HG03521 (cell line): Measurements from ENCODE around the gene NAA10.

ENCODE experiments used
- ATAC-seq: cut with Tn5 transposase; IDR thresholded peaks from one replicate; pipeline ENCODE4 v1.9.1; 2021; ENCODE audit warnings: mild to moderate bottlenecking, moderate library complexity; ENCODE audit not compliant: unreplicated experiment

The NAA10 gene

DNA sequence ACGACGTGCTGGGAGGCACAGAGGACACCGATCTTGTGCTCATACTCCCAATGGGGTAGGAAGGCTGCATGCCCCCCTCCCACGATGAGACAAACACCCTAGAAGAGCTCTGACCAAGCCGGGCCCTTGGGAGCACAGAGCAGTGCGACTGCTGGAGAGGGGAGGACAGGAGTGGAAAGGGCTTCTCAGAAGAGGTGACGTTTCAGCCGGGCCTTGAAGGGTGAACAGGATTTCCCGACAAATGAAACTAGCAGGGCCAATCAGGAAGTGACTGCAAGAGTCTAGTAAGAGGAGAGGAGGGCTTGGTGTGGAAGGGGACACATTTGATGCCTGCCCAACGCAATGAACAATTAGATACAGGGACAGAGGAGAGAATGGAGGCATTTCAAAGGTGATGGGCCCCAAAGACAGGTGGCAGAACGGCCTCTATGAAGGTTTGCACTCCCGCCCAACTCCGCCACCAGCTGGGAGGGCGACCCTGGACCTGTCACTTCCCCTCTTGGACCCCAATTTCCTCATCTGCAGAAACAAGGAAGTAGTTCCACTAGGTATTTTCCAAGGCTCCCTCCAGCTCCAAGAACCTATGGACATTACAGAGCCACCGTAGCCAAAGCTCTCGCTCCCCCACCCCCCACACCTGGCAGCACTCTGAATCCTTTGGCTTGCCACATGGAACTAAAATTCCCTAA lies 32.8 kb upstream of the NAA10 start:
- ATAC-seq, result no peak

DNA sequence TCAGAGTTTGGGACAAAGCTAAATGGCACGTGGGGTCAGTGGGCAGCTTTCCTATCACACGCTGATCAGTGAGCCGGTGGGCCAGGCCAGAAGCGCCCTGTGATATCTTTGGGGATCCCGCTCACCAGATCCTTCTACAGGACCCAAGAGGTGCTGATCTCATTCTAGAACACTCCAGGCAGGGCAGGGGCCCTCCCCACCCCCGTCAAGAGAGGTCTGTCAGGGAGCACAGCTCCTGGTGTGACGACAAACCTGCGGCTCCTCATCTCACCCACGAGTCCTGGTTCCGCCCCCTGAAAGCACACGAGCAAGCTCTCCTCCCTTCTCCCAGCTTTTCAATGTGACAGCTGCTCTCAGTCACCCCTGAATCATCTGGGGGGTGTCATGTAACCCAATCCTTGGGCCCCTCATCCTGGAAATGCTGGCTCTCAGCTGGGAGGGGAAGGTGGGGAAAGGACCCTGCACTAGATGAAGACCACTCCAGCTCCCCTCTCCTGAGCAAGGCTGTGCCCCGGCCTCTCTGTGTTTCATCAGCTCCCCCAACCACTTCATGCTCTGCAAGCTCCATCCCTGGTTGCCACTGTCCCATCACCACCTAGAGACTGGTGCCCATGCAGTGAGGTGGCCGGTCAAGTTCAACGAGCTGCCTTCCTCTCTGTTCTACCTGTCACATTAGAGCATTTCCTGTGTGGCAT lies 32.2 kb upstream of the NAA10 start:
- ATAC-seq, result no peak

- ATAC-seq, result no peak
Observed at GRCh38 chrX:153966283-153966688, 31.4 kb upstream of the NAA10 start.

DNA sequence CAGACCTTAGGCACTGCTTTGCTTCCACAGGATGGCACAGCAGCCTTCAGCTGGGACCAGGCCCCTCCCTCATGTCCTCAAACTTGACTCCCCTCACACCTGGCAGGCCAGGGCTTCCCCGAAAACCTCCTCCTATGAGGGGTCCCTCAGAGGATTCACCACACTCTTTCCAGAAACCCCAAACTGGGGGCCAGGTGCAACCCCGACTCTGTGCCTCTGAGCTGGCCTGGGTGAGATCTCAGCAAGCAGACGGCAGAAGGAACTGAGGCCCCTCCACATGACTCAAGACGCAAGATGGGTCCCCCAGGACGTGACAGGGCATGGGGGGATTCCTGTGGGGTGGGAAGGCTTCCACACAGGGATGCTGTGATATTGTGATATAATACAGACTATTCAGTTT lies 30.6 kb upstream of the NAA10 start:
- no peak for ATAC-seq

- no peak for ATAC-seq
Observed at GRCh38 chrX:153964105-153964504, 29.3 kb upstream of the NAA10 start.

GRCh38 chrX:153963546-153963945 lies 28.7 kb upstream of the NAA10 start:
- ATAC-seq, result no peak

DNA sequence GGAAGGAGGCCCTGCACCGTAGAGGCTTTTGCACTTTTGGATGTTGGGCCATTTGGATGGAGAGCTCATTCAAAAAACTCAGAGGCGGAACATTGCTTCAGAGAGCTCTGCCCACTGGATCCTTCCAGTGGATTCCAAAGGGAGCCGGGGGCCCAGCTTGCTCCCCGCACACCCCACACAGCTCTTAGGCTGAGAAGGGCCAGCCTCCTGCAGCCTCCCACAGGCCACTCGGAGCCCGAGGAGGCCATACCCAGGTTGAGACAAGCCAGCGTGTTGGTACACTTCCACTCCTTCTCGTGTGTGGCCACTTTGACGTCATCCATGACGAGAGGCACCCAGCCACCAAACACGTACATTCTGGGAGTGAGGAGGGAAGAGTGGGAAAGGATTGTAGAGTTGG lies 26.5 kb upstream of the NAA10 start:
- ATAC-seq, result no peak

- ATAC-seq, result no peak
Observed at GRCh38 chrX:153960786-153961185, 25.9 kb upstream of the NAA10 start.

DNA sequence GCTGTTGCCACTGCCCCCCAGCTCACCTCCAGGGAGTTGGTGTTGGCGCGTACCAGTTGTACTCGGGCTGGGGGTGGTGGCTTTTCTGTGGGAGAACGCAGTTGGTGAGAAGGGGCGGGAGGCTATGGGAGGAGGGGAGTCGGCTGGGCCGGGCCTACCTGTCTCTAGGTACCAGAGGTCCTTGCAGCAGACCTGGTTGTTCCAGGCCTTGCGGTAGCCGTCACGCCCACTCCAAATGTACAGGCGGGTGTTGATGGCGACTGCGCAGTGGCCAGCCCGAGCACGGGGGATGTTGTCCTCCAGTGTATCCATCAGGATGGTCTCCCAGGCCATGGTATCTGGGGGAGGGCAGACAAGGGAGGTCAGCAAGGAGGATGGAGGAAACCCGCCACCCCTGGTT lies 25.2 kb upstream of the NAA10 start:
- ATAC-seq, result no peak

DNA sequence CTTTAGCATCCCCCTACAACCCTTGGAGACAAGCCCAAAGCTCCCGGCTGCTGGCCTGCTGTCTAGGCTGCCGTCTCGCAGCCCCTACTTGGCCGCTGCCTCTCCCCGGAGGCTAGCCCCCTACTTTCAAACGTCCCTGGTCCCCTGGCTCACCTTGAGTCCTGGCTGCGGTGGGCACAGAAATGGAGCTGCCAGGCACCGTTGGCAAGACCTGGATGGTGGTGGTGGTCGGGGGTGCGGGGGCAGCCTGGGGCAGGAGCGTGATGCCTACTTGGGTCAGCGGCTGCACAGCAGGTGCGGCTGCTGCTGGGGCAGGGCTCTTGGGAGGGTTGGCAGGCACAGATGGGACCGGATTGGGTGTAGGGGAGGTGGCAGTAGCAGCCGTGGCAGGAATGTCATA lies 24.8 kb upstream of the NAA10 start:
- no peak for ATAC-seq

DNA sequence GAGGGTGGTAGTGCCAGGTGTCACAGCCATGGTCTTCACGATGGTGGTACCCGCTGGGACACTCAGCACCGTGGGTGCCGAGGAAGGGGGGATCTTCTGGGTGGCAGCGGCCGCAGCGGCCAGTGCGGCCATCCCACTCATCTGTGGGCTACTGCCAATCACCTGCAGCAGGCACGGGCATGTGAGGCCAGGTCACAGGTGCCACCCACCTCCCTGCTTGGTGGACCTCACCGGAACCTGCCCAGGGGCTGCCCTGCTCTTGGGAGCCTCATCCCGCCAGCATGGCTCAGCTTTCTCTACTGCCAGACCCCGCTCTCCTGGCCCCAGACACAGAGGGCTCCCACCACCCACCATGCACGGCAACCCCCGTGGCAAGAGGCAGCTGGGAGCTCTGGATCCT lies 23.8 kb upstream of the NAA10 start:
- no peak for ATAC-seq

GRCh38 chrX:153957224-153957623 lies 22.4 kb upstream of the NAA10 start:
- no peak for ATAC-seq

DNA sequence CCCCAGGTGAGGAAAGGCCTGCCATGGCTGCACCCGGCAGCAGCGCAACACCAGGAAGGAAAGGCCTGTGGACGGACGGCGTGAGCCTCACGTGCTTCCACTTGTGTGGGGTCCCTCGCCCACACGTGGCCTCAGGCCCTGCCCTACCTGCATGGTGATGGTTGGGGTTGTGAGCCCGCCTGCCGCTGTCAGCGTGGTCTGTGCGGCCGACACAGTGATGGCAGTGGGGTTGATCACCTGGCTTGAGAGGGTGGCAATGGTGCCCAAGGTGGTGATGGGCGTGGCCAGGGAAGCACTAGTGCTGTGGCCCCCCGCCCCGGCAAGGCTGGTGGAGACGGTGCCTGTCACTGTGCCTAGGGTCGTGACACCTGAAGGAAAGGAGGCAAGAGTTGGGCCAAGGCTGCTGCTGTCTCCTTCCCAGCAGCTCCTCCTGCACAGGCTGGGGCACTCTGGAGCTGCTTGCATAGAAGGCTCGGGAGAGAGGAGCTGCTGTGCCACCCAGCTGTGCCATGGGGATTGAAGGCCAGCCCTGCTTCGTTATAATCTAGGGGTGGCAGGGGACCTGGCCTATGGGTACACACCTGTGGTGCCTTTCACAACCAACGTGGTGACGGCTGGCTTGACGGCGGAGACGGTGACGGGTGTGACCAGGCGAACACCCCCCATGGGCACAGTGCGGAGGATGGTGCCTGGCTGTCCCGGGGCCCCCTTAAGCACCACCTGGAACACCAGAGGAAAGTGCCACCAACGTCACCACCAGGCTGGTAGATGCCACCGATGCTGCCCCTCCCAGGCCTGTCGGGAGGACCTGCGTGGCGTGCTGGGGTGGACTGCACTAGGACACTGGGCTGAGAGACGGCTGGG lies 21.4 kb upstream of the NAA10 start:
- no peak for ATAC-seq

DNA sequence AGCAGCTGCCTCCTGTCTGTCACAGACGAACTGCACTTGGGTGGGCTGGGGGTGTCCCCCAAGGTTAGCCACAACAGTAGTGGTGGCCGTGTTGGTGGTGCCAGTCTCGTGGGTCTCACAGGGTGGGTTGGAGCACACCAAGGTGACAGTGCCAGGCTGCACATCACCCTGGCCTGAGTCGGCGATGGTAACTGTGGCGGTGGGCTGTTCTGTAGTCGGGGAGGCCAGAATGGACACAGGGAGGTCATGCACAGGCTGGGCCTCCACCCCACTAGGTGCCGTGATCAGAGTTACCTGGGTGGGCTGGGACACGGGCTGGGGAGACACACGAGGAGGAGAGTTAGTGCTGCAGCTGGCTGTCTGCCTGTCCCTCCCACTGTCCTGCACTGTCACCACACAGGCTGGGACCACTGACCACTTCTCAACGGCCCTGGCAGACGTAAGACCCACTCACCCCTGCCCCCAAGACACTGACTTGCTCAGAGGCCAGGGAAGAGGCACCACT lies 20.4 kb upstream of the NAA10 start:
- ATAC-seq, result no peak

GRCh38 chrX:153954558-153955227 lies 19.9 kb upstream of the NAA10 start:
- no peak for ATAC-seq

DNA sequence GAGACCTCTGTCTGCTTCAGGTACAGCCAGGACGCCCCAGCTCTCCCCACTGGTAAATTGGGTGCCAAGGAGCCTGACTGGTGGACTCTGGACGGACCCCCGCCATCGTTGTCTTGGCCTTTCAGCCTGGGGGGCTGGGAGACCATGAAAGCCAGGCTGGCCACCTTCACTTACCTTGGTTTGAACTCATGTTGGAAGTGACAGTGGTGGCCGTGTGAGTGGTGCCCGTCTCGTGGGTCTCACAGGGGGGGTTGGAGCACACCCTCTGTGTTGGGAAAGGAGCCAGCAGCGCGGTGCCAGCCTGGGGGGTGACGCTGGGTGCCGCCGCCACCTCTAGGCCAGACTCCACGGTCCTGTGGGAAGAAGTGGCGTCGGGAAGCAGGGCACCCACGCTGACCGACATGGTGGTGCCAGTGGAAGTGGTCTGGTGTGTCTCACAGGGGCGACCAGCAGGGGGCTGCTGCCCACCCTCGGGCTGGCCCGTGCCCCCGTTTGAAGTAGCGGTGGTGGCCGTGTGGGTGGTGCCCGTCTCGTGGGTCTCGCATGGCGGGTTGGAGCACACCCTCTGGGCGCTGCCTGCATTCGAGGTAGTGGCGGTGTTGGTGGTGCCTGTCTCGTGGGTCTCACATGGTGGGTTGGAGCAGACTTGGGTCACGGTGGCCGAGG lies 19.2 kb upstream of the NAA10 start:
- no peak for ATAC-seq

DNA sequence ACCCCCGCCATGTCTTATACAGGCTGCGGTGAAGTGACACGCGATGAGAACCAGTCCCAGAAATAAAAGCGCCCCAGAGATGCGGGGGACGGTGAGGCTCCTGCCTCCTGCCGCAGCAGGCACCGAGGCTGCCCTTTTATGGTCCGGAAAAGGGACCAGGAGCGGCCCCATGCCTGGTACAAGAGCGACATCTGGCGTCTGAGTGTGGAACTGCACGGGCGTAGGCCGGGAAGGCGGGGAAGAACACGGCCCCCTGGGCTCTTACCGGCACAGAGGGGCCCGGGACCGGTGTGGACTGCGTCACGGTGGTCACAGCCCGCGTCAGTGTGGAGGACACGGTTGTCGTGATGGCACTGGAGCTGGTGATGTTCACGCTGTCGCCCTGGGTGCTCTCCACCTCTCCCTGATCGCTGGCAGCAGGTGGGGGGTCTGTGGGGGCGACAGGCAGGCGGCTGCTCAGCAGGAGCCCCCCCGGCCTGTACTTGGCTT lies 18.5 kb upstream of the NAA10 start:
- no peak for ATAC-seq

DNA sequence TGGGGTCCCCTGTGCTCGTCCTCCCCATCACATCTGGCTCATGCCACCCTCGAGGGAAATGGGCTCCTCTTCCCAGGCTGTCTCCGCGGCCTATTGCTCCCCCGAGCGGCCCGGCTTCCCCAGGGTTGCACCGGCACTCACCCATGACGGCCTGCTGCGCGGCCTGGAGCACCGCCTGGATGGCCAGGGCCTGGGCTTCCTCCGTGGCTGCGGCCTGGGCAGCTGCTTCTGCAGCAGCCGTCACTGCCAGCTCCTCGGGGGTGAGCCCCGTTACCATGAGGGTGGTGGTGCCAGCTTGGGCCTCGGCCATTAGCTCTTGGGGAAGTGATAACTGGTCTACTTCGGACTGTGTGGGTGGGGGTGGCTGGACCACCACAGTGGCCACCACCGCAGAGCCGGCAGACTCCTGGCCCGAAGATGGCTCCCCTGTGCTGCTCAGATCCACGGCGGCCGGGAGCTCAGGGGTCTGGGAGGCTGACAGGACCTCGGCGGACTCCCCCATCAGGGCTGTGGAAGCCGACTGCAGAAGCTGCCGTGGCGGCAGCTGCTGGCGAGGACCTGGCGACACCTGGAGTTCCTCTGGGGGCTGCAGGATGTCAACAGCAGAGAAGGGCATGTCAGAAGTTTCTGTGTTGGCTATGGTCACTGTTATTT lies 17.7 kb upstream of the NAA10 start:
- no peak for ATAC-seq

DNA sequence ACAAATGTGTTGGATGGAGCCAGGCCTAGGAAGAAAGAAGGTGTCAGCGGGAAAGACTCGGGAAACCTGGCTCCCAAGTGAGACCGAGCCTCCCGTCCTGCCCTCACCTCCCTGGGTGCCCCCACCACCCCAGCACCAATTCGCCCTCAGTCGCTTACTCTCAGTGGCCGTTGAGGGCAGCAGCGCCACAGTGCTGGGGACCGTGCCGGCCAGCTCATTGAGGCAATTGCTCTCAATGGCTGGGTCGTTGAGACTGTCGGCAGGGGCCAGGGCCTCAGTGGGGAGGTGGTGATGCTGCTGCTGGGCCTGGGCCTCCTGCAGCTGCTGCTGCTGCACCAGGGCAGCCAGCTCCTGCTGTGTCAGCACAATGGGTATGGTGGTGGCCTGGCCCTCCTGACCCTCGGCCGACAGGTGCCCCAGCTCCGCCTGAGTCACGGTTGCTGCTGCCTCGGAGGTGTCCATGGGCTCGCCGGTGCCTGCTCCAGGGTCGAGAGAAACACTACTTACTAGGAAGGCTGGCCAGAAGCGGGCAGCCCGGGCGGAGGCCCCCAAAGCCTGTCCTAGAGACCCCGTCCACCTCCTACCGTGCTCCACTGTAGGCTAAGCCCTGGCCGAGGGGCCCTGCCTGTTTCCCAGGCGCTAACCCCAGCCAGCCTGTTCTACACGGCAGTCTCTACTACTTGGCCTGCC lies 17.0 kb upstream of the NAA10 start:
- no peak for ATAC-seq
